HepG2 (cell line): ENCODE measurements around the gene TRIM23. TPM values are rescaled to one million over a fixed set of nuclear protein-coding genes. Genes with fewer than 3 reads are reported as not detected.

Experiments
- ATF2 ChIP-seq: sonication (generic); formaldehyde crosslinking; IDR thresholded peaks from 2 replicates; pipeline ENCODE4 v1.4.0; 2020; ENCODE audit warnings: missing genetic modification reagents
- GATAD1 ChIP-seq: IDR thresholded peaks from 2 replicates; pipeline ENCODE4 v1.6.1; 2016; ENCODE audit warnings: missing genetic modification reagents, missing compliant biosample characterization
- IKZF4 ChIP-seq: sonication (generic); formaldehyde crosslinking; IDR thresholded peaks from 2 replicates; pipeline ENCODE4 v1.5.1; 2020; ENCODE audit warnings: borderline replicate concordance, mild to moderate bottlenecking, low read depth, missing genetic modification reagents; ENCODE audit errors: not compliant biosample characterization
- KDM5B ChIP-seq: sonication (generic); formaldehyde crosslinking; IDR thresholded peaks from 2 replicates; pipeline ENCODE4 v1.4.0; 2020; ENCODE audit warnings: missing genetic modification reagents, mild to moderate bottlenecking, borderline replicate concordance
- TMF1 ChIP-seq: sonication (generic); formaldehyde crosslinking; IDR thresholded peaks from 2 replicates; pipeline ENCODE4 v1.8.1; 2022; ENCODE audit warnings: low read depth, missing genetic modification reagents
- TRIM24 ChIP-seq: sonication (generic); formaldehyde crosslinking; IDR thresholded peaks from 2 replicates; pipeline ENCODE4 v1.8.0; 2022; ENCODE audit warnings: mild to moderate bottlenecking, missing genetic modification reagents
- ZEB1 ChIP-seq: IDR thresholded peaks from 2 replicates; pipeline ENCODE4 v1.6.1; 2012; ENCODE audit warnings: mild to moderate bottlenecking, low read depth, inconsistent platforms; ENCODE audit not compliant: insufficient replicate concordance
- ZNF180 ChIP-seq: sonication (generic); formaldehyde crosslinking; IDR thresholded peaks from 2 replicates; pipeline ENCODE4 v1.4.0; 2020; ENCODE audit warnings: low read depth, missing genetic modification reagents, borderline replicate concordance
- ZNF275 ChIP-seq: sonication (generic); formaldehyde crosslinking; IDR thresholded peaks from 2 replicates; pipeline ENCODE4 v1.8.0; 2022; ENCODE audit warnings: missing genetic modification reagents, mild to moderate bottlenecking, inconsistent platforms, borderline replicate concordance
- ZNF557 ChIP-seq: sonication (generic); formaldehyde crosslinking; IDR thresholded peaks from 2 replicates; pipeline ENCODE4 v1.4.0; 2020; ENCODE audit warnings: missing genetic modification reagents
- ZNF619 ChIP-seq: sonication (generic); formaldehyde crosslinking; IDR thresholded peaks from 2 replicates; pipeline ENCODE4 v1.4.0; 2020; ENCODE audit warnings: mild to moderate bottlenecking, missing genetic modification reagents
- ZNF781 ChIP-seq: sonication (generic); formaldehyde crosslinking; IDR thresholded peaks from 2 replicates; pipeline ENCODE4 v1.5.1; 2020; ENCODE audit warnings: borderline replicate concordance, mild to moderate bottlenecking, missing genetic modification reagents; ENCODE audit errors: not compliant biosample characterization
- polyA plus RNA-seq, 8 experiments: library from polyadenylated mRNA; depleted of rRNA in 3 of 8; stranded (reverse) in 7 of 8; unstranded in 1 of 8; fragments of >200 nt; fragmentation: Illumina TruSeq in 4 of 8; extraction: Trizol in 4 of 8; gene quantifications; 2 replicates each; pipeline versions ENCODE4 v1.2.1 to v1.2.3, GENCODE V29; 2011 to 2016; ENCODE audit warnings: low read depth in 4 of 8, missing spikeins in 1 of 8, mixed read lengths in 1 of 8; ENCODE audit not compliant: insufficient read depth in 1 of 8
- total RNA-seq, 5 experiments: library from RNA; depleted of rRNA; stranded (reverse); fragments of >200 nt; fragmentation: Illumina TruSeq; extraction: Trizol; gene quantifications; 2 replicates each; pipeline ENCODE4 v1.2.3, GENCODE V29; 2016; ENCODE audit warnings: low read depth in 1 of 5
- TF ChIP-seq, protein P1 (sequence below): sonication (generic); formaldehyde crosslinking; IDR thresholded peaks from 2 replicates; pipeline ENCODE4 v1.5.0; 2020; ENCODE audit warnings: missing genetic modification reagents
- TF ChIP-seq, protein P2 (sequence below): sonication (generic); formaldehyde crosslinking; IDR thresholded peaks from 2 replicates; pipeline ENCODE4 v1.5.0; 2020; ENCODE audit warnings: missing genetic modification reagents
- TF ChIP-seq, protein P3 (sequence below): sonication (generic); formaldehyde crosslinking; conservative IDR thresholded peaks from 2 replicates; pipeline ENCODE4 v1.8.0; 2022; ENCODE audit warnings: missing genetic modification reagents
- TF ChIP-seq, protein P4 (sequence below): IDR thresholded peaks from 2 replicates; pipeline ENCODE4 v1.6.1; 2016; ENCODE audit warnings: low read depth
- TF ChIP-seq, protein P5 (sequence below): sonication (generic); formaldehyde crosslinking; IDR thresholded peaks from 2 replicates; pipeline ENCODE4 v1.5.0; 2020; ENCODE audit warnings: mild to moderate bottlenecking, missing genetic modification reagents

TRIM23 gene
- total and polyA plus RNA-seq, 2 of the 13 experiments (the other 11 are each of a cell fraction or from before 2014, with no cell fraction given) = 4.6 to 11.4 TPM

DNA sequence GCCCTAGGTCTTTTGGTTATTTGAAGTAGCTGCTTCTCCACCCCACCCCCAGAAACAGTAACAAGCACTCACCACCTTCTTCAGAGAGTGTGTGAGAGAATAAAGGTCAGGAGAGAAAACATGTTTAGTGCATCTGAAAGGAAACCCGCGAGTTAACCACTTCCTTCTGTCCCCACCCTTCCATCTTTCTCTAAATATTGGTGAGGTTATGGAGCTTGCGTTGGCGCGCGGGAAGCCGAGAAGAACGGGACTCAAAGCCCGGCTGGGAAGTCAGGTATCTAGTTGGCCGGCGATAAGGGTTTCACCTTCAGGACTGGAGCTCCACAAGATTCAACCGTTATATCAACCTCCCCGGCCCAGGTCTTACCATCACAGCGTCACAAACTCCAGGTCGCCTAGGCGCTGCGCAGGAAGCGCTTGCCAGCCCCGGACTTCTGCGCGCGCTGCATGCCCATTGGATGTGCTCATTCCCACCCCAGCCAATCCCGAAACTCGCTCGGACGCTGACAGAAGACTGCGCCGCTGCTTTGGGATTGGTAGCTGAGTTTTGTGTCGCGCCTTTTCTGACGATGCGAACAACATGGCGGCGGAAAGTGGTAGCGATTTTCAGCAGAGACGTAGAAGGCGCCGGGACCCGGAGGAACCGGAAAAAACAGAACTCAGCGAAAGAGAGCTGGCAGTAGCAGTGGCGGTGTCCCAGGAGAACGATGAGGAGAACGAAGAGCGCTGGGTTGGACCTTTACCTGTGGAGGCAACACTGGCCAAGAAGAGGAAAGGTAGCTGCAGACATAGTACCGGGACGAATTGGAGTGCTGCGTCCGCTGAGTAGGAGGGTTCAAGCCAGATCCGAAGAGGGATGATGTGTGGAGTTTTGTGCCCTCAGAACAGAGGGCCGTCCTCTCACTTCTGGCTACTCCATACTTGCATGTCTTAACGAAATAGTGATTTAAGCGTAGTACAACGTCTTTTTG, 61.1 kb downstream of the TRIM23 start, which contains the start of the genes CENPK and PPWD1 (continued):
- peak; percentile 31; the same call in 1 of the 2 replicates for TF ChIP-seq ATF2
- TF ChIP-seq ZEB1 = no peak
- TF ChIP-seq ZNF180 (CRISPR knock-in tag) = no peak
- TF ChIP-seq ZNF619 = 0 out of 2 replicates have a peak, but pooled peaks have one; percentile 54
- TF ChIP-seq, protein P1, sequence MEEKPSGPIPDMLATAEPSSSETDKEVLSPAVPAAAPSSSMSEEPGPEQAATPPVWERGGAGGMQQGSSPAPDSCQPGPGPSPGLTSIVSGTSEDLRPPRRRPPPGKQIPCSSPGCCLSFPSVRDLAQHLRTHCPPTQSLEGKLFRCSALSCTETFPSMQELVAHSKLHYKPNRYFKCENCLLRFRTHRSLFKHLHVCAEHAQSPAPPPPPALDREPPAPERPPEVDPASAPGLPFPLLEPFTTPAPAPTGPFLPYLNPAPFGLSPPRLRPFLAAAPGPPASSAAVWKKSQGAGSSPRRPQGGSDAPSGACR = no peak; the same call in 1 of the 2 replicates
- TF ChIP-seq KDM5B = peak; percentile 61; the same call in 1 of the 2 replicates
- TF ChIP-seq, protein P2, sequence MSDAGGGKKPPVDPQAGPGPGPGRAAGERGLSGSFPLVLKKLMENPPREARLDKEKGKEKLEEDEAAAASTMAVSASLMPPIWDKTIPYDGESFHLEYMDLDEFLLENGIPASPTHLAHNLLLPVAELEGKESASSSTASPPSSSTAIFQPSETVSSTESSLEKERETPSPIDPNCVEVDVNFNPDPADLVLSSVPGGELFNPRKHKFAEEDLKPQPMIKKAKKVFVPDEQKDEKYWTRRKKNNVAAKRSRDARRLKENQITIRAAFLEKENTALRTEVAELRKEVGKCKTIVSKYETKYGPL (CRISPR knock-in tag) = no peak
- TF ChIP-seq TMF1 (CRISPR knock-in tag) = peak; percentile 55; the same call in 1 of the 2 replicates
- TF ChIP-seq IKZF4 = peak; percentile 29
- TF ChIP-seq GATAD1 (CRISPR knock-in tag) = peak; percentile 100
- TF ChIP-seq, protein P3, sequence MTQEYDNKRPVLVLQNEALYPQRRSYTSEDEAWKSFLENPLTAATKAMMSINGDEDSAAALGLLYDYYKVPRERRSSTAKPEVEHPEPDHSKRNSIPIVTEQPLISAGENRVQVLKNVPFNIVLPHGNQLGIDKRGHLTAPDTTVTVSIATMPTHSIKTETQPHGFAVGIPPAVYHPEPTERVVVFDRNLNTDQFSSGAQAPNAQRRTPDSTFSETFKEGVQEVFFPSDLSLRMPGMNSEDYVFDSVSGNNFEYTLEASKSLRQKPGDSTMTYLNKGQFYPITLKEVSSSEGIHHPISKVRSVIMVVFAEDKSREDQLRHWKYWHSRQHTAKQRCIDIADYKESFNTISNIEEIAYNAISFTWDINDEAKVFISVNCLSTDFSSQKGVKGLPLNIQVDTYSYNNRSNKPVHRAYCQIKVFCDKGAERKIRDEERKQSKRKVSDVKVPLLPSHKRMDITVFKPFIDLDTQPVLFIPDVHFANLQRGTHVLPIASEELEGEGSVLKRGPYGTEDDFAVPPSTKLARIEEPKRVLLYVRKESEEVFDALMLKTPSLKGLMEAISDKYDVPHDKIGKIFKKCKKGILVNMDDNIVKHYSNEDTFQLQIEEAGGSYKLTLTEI = no peak
- TF ChIP-seq ZNF557 = 0 out of 2 replicates have a peak, but pooled peaks have one; percentile 57
- no peak for TF ChIP-seq TRIM24 (CRISPR knock-in tag)
- TF ChIP-seq, protein P4, sequence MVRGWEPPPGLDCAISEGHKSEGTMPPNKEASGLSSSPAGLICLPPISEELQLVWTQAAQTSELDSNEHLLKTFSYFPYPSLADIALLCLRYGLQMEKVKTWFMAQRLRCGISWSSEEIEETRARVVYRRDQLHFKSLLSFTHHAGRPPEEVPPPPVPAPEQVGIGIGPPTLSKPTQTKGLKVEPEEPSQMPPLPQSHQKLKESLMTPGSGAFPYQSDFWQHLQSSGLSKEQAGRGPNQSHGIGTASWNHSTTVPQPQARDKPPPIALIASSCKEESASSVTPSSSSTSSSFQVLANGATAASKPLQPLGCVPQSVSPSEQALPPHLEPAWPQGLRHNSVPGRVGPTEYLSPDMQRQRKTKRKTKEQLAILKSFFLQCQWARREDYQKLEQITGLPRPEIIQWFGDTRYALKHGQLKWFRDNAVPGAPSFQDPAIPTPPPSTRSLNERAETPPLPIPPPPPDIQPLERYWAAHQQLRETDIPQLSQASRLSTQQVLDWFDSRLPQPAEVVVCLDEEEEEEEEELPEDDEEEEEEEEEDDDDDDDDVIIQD = peak; percentile 94
- TF ChIP-seq ZNF781 (CRISPR knock-in tag) = peak; percentile 46
- TF ChIP-seq, protein P5, sequence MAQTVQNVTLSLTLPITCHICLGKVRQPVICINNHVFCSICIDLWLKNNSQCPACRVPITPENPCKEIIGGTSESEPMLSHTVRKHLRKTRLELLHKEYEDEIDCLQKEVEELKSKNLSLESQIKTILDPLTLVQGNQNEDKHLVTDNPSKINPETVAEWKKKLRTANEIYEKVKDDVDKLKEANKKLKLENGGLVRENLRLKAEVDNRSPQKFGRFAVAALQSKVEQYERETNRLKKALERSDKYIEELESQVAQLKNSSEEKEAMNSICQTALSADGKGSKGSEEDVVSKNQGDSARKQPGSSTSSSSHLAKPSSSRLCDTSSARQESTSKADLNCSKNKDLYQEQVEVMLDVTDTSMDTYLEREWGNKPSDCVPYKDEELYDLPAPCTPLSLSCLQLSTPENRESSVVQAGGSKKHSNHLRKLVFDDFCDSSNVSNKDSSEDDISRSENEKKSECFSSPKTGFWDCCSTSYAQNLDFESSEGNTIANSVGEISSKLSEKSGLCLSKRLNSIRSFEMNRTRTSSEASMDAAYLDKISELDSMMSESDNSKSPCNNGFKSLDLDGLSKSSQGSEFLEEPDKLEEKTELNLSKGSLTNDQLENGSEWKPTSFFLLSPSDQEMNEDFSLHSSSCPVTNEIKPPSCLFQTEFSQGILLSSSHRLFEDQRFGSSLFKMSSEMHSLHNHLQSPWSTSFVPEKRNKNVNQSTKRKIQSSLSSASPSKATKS (CRISPR knock-in tag) = no peak
- TF ChIP-seq ZNF275 (CRISPR knock-in tag) = no peak
